Left cardiac atrium (tissue), 2 donors: ENCODE results near the gene DZIP1L. TPM values are rescaled to one million over a fixed set of nuclear protein-coding genes. Genes with fewer than 3 reads are reported as not detected.

Source experiments
- total RNA-seq, 2 donors: library from RNA; stranded (reverse); fragmentation: NEBNext Ultra II Directional; extraction: Animal tissue kit (Norgen Biotek cat#: 25700); gene quantifications; one replicate each; pipeline ENCODE4 v1.2.1, GENCODE V29; 2021
- donor health status: DM: no; HTN: yes; CAD: no; lungs with severe emphysema.
- donor health status: DM: yes; HTN: yes; CAD: no.

The DZIP1L gene
- total RNA-seq, 2 donors from 2014 or later, result 5.5 to 5.8 TPM

Other genes with a start within 250 kb of the DZIP1L start
- 10 to 100 TPM; 13.2 to 47.9 TPM for gene CLDN18, start 105.4 kb downstream of the DZIP1L start, total RNA-seq
- not detected for gene A4GNT, start 16.8 kb upstream of the DZIP1L start, total RNA-seq
- 1 to 10 TPM; 9.2 to 9.7 TPM for gene DBR1, start 59.3 kb upstream of the DZIP1L start, total RNA-seq
- gene ARMC8, start 71.7 kb upstream of the DZIP1L start, total RNA-seq, result 10 to 100 TPM; 32.2 to 43.6 TPM
- gene NME9, start 214.2 kb upstream of the DZIP1L start, total RNA-seq, result not detected
- 100 to 1,000 TPM; 213 to 242 TPM for gene MRAS, start 233.0 kb upstream of the DZIP1L start, total RNA-seq